Caki2 (cell line): ENCODE measurements around the gene GNPDA1. TPM values are rescaled to one million over a fixed set of nuclear protein-coding genes. Genes with fewer than 3 reads are reported as not detected.

Experiments
- DNase-seq: peaks from one replicate; pipeline ENCODE4 v3.0.0-alpha.2; 2015; ENCODE audit warnings: low read depth
- in situ Hi-C: cut with HindIII; loops from 2 replicates; pipeline ENCODE4 v1.10.0; 2016; ENCODE audit warnings: low sequenced_read_pairs, low pct_unique_long_range_greater_than_20kb, mixed read lengths
- total RNA-seq: library from RNA; depleted of rRNA; stranded (reverse); fragments of >200 nt; shearing (Covaris generic); gene quantifications from 2 replicates; pipeline ENCODE4 v1.2.3, GENCODE V29; 2014; ENCODE audit warnings: low replicate concordance

The GNPDA1 gene
- total RNA-seq, 1 experiment from 2014 or later = 123 TPM

GRCh38 chr5:141968914-141969608, 43.8 kb downstream of the GNPDA1 start, which contains the start of gene RNF14:
Gene RNF14, plus strand, starts transcription at chr5:141969105. Its CDS starts 4,484 bp downstream, at chr5:141973589.
- DNase-seq = peak; percentile 91
- in situ Hi-C loops = no loop called here

DNA sequence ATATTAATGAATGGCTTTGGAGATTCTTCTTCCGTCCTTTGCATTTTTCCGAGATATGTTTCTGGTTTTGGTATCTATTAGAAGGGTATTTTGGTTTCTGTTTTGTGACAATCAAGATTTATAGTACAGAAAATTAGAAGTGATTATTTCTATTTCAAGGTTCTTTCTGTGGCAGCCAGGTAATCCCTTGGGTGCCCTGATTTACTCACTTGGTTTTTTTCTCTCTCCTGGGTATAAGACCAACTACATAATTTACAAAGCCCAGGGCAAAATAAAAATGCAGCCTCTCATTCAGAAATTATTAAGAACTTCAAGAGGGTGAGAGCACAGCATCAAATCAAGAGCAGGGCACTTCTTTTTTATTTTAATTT, 45.9 kb downstream of the GNPDA1 start:
- in situ Hi-C loops = no loop called here

GRCh38 chr5:141966275-141966962, 46.4 kb downstream of the GNPDA1 start:
- in situ Hi-C loops = no loop called here
- no peak for DNase-seq

More for the DNA sequence above, 45.9 kb downstream of the GNPDA1 start:
- no peak for DNase-seq

- in situ Hi-C loops = no loop called here
- DNase-seq = no peak
These were observed 47.8 kb downstream of the GNPDA1 start for GRCh38 chr5:141965071-141965470.

GRCh38 chr5:141963701-141964100, 49.1 kb downstream of the GNPDA1 start:
- in situ Hi-C loops = no loop called here
- DNase-seq = no peak

DNA sequence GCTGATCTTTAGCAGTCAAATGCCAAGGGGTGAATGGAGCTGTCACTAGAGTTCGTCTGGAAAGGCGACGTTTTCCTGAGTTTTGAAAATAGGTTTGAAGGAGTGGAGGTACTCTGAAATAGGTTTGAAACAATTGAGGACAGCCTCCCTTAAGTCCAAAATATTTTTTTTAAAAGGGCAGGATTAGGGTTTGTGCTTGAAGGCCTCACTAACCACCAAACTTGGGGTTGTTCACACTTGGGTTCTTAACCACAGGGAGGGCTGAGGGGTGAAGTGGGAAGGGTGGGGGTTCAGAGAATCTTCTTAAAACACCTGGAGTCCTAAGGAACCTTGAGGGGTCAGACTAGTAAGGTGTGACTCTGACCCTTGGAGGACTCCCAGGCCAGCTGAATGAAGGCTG, 51.4 kb downstream of the GNPDA1 start:
- no peak for DNase-seq
- in situ Hi-C loops = no loop called here

- in situ Hi-C loops = no loop called here
These were observed 52.1 kb downstream of the GNPDA1 start for GRCh38 chr5:141960449-141961323.

DNA sequence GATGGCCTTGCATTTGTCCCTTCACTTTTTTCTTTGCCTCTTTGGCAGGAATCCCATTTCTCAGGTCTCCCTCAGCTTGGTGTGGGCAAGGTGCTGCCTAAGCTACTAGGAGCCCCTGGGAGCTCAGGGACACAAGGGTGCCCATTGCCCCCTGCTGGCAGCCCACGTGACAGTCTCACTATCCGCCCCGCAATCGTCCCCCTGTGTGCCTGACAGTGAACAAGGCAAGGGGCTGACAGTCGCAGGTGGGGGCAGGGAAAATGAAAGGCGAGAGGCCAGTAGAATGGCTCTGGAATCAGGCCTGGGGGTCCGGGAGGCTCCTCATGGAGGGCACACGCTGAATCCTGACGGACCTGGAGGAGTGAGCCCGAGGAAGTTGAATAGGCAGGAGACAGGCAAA, 52.8 kb downstream of the GNPDA1 start:
- in situ Hi-C loops = no loop called here
- DNase-seq = no peak

More at GRCh38 chr5:141960449-141961323, 52.1 kb downstream of the GNPDA1 start:
- peak; percentile 75 for DNase-seq

- in situ Hi-C loops = no loop called here
- DNase-seq = no peak
These were observed 54.2 kb downstream of the GNPDA1 start for GRCh38 chr5:141958546-141959172.

GRCh38 chr5:141958113-141958512, 54.7 kb downstream of the GNPDA1 start, which contains the start of gene PCDH12:
Gene PCDH12, minus strand, starts transcription at chr5:141958202. Its CDS starts 351 bp downstream, at chr5:141957851.
- in situ Hi-C loops = no loop called here
- DNase-seq = no peak

GRCh38 chr5:141957367-141957996, 55.3 kb downstream of the GNPDA1 start:
- in situ Hi-C loops = no loop called here
- no peak for DNase-seq

DNA sequence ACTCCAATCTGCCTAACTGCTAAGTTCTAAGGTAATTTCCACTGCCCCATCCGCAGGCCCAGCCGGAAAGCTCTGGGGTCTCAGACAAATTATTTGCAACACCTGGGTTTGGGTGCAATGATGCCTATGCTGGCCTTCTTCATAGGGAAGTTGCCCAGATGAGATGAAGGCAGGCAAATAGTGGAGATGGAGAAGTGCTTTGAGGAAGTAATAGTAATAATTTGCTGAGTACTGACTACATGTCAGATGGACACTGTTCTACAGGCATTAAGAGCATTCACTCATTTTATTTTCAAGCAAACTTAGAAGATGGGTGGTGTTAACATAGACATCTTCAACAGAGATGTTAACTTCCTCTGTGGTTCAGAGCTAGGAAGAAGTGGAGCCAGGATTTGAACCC, 58.6 kb downstream of the GNPDA1 start:
- in situ Hi-C loops = no loop called here
- DNase-seq = no peak

GRCh38 chr5:141952020-141952419, 60.8 kb downstream of the GNPDA1 start:
- in situ Hi-C loops = no loop called here
- no peak for DNase-seq

DNA sequence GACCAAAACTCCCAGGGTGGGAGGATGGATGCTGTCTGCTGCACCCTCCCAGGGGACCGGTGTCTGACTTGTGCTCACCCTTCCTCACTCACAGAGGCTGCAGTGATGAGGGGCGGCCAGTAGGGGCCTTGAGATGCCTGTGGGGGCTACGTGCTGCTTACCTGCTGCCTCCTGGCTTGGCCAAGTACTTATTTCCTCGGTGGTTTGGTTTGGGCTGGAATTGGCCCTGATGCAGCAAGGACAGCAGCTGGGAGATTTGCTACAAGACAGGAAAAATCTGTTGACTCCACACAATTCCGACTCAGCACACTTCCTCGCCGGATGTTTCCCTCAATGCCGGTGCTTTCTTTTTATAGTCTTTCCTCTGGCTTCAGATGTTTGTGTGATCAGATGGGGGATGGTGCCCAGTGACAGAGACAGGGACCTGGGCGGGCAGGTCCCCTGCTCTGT, 61.5 kb downstream of the GNPDA1 start:
- DNase-seq = no peak
- in situ Hi-C loops = no loop called here
